ENCODE data around the gene PLAAT5.

The PLAAT5 gene

DNA sequence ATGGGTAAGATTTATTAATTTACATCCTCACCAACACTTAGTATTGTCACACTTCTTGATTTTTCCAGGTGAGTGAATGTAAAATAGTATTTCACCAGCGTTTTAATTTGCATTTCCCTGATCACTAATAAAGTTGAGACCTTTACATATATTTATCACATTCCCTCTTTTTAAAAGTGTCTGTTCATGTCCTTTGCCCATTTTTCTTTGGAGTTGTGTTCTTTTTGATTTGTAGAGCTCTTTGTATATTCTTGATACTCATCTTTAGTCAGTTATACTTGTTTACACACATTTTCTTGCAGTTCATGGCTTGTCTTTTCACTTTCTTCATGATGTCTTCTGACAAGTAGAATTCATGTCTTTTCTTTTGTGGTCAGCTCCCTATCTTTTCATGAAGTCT is 2.2 kb upstream of the PLAAT5 start:
- no peak overlapping the region for H3K4me3 ChIP-seq (ENCODE audit: low read depth, low read length)
- DNase-seq (ENCODE audit: low read depth) = no peak
- TF ChIP-seq, protein P1, sequence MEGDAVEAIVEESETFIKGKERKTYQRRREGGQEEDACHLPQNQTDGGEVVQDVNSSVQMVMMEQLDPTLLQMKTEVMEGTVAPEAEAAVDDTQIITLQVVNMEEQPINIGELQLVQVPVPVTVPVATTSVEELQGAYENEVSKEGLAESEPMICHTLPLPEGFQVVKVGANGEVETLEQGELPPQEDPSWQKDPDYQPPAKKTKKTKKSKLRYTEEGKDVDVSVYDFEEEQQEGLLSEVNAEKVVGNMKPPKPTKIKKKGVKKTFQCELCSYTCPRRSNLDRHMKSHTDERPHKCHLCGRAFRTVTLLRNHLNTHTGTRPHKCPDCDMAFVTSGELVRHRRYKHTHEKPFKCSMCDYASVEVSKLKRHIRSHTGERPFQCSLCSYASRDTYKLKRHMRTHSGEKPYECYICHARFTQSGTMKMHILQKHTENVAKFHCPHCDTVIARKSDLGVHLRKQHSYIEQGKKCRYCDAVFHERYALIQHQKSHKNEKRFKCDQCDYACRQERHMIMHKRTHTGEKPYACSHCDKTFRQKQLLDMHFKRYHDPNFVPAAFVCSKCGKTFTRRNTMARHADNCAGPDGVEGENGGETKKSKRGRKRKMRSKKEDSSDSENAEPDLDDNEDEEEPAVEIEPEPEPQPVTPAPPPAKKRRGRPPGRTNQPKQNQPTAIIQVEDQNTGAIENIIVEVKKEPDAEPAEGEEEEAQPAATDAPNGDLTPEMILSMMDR (IDR thresholded peaks at IDR 0.05; ENCODE audit: control insufficient read depth, extremely low read depth, insufficient read depth) = no peak

DNA sequence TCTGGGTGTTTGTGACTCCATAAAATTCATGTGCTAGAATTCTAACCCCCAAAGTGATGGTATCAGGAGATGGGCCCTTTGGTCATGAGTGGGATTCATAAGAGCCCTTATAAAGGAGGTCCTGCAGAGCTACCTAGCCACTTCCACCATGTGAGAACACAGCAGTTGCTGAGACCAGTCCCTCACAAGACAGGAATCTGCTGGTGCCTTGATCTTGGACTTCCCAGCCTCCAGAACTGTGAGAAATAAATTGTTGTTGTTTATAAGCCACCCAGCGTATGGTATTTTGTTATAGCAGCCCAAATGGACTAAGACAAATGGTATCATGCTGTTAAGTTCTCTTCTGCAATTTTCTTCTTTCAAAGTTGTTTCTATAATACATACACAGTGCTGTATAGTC is 1.5 kb upstream of the PLAAT5 start:
- TF ChIP-seq, protein P1 (IDR thresholded peaks at IDR 0.05; ENCODE audit: control insufficient read depth, extremely low read depth, insufficient read depth) = no peak
- DNase-seq (ENCODE audit: low read depth) = no peak
- H3K4me3 ChIP-seq (ENCODE audit: low read depth, low read length) = no peak overlapping the region

DNA sequence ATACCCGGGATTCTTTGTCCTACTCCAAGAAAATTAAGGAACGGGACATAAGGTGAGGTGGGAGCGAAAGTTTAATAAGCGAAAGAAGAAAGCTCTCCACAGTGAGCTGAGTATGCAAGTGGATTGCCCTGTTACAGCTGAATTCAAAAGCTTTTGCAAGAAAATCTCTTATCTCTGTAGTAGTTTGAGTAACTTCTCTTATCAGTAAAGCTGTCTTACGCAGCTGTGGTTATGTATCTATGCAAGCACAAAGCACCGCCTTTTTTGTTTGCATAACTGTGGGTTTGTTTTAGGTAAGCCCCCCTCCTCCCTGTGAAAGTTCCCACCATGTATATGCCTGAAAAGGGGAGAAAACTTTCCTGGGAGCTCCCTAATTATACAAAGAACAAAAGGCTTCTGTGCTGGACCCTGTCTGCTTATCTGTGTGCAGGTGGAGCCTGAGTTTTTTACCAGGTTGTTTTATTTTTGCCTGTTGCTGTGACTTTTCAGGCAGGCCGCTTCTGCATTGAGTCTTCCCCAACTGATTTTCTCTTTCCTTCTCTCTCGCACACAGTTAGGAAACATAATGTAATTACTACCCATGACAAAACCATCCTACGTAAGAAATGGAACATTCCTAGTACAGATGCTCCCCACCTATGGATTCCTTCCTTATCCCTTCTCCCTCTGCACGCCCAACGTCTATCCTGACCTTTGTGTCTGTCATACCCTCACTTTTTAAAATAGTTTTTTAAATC is 837 bp upstream of the PLAAT5 start:
- DNase-seq (ENCODE audit: low read depth) = no peak
- no peak overlapping the region for H3K4me3 ChIP-seq (ENCODE audit: low read depth, low read length)

DNA sequence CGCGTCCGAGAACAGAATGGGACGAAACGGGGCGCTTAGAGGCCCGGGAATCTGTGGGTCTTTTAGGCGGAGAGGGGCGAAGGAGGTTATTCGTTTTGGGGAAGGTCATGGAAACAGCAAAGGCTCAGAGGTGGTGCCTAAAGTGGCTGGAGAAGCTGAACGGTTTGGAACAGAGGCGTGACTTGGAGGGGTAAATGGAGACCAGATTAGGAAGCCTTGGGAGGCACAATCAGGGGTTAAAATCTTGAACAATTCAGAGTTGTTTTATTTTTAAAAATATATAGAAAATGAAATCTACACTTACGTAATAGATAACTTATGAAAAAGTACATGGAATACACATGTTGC is 247 bp upstream of the PLAAT5 start:
- DNase-seq (ENCODE audit: low read depth) = no peak
- no peak overlapping the region for H3K4me3 ChIP-seq (ENCODE audit: low read depth, low read length)
- TF ChIP-seq, protein P1 (IDR thresholded peaks at IDR 0.05; ENCODE audit: control insufficient read depth, extremely low read depth, insufficient read depth) = no peak

More for the DNA sequence above, 837 bp upstream of the PLAAT5 start:
- TF ChIP-seq, protein P1 (IDR thresholded peaks at IDR 0.05; ENCODE audit: control insufficient read depth, extremely low read depth, insufficient read depth) = no peak

DNA sequence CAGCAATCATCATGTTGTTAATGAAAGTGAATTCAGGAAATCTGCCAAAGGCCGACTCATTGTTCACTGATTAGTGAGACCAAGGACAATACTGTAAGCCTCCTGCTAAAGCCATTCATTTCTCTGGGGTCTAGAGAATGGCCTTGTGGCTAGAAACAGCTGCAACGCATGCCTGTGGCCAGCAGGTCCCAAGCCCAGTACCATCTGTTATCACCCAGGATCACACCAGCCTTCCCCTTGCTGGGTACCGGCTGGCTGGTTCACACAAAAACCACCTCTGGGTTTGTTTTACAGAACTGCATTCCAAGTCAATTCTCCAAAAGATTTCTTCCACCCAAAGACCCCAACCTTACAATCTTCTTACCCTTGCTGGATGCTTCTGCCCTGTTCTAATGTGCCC is 1.1 kb downstream of the PLAAT5 start:
- TF ChIP-seq, protein P1 (IDR thresholded peaks at IDR 0.05; ENCODE audit: control insufficient read depth, extremely low read depth, insufficient read depth) = no peak
- no peak overlapping the region for H3K4me3 ChIP-seq (ENCODE audit: low read depth, low read length)
- DNase-seq (ENCODE audit: low read depth) = no peak

DNA sequence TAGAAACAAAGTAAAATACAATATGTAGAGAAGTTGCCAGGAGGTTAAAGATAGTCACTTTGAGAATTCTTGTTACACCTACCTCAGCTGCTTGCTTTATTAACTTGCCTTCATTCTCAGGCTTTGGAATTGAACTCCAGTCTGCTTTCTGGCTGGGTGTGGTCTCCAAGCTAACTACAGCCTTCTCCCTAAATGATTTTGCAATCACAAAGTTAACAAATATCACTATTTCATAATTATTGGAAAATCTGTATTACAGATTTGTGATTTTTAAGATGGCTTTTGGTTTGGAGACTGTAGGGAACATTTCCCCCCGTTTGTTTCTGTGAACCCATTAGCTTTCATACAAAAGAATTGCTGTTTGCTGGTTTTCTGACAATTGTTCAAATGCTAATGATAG is 2.2 kb downstream of the PLAAT5 start:
- H3K4me3 ChIP-seq (ENCODE audit: low read depth, low read length) = no peak overlapping the region
- TF ChIP-seq, protein P1 (IDR thresholded peaks at IDR 0.05; ENCODE audit: control insufficient read depth, extremely low read depth, insufficient read depth) = no peak
- DNase-seq (ENCODE audit: low read depth) = no peak

DNA sequence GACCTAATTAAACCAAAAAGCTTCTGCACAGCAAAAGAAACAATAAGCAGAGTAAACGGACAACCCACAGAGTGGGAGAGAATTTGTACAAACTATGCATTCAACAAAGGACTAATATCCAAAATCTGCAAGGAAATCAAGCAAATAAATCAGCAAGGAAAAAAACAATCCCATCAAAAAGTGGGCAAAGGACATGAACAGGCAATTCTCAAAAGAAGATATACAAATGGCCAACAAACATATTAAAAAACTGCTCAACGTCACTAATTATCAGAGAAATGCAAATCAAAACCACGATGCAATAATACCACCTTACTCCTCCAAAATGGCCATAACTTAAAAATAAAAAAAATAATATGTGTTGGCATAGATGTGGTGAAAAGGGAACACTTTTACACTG is 5.2 kb downstream of the PLAAT5 start:
- no peak for DNase-seq (ENCODE audit: low read depth)
- H3K4me3 ChIP-seq (ENCODE audit: low read depth, low read length) = no peak overlapping the region
- TF ChIP-seq, protein P1 (IDR thresholded peaks at IDR 0.05; ENCODE audit: control insufficient read depth, extremely low read depth, insufficient read depth) = no peak

All from LNCaP clone FGC (cell line).